Measurements from ENCODE around the gene HOXC10.
A peak's percentile ranks its signal among the peaks of the same experiment; 100 is the strongest.

HOXC10 gene

GRCh38 chr12:54029529-54030441 is 44.8 kb downstream of the HOXC10 start:
- TF ChIP-seq CTCF (IDR thresholded peaks at IDR 0.05; ENCODE audit: low read depth, low read length), result no peak
- DNase-seq (ENCODE audit: low read depth in 2 of 2), result no peak
- H3K4me3 ChIP-seq (replicated peaks in 1 of 2; ENCODE audit: low read depth in 2 of 2, low read length in 2 of 2), result no peak overlapping the region

DNA sequence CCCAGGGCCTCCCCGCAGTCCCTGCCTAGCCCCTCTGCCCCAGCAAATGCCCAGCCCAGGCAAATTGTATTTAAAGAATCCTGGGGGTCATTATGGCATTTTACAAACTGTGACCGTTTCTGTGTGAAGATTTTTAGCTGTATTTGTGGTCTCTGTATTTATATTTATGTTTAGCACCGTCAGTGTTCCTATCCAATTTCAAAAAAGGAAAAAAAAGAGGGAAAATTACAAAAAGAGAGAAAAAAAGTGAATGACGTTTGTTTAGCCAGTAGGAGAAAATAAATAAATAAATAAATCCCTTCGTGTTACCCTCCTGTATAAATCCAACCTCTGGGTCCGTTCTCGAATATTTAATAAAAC is 45.5 kb downstream of the HOXC10 start:
- H3K4me3 ChIP-seq (replicated peaks in 1 of 2; ENCODE audit: low read depth in 2 of 2, low read length in 2 of 2), result no peak overlapping the region
- TF ChIP-seq CTCF (IDR thresholded peaks at IDR 0.05; ENCODE audit: low read depth, low read length), result no peak
- no peak for DNase-seq (ENCODE audit: low read depth in 2 of 2)

- DNase-seq (ENCODE audit: low read depth in 2 of 2), result peak; percentile 17 to 32
- no peak for TF ChIP-seq CTCF (IDR thresholded peaks at IDR 0.05; ENCODE audit: low read depth, low read length)
- no peak overlapping the region for H3K4me3 ChIP-seq (replicated peaks in 1 of 2; ENCODE audit: low read depth in 2 of 2, low read length in 2 of 2)
These were observed 46.0 kb downstream of the HOXC10 start for GRCh38 chr12:54030889-54031471.

GRCh38 chr12:54031480-54031879 is 46.5 kb downstream of the HOXC10 start:
- no peak for DNase-seq (ENCODE audit: low read depth in 2 of 2)
- H3K4me3 ChIP-seq (replicated peaks in 1 of 2; ENCODE audit: low read depth in 2 of 2, low read length in 2 of 2), result no peak overlapping the region
- TF ChIP-seq CTCF (IDR thresholded peaks at IDR 0.05; ENCODE audit: low read depth, low read length), result no peak

DNA sequence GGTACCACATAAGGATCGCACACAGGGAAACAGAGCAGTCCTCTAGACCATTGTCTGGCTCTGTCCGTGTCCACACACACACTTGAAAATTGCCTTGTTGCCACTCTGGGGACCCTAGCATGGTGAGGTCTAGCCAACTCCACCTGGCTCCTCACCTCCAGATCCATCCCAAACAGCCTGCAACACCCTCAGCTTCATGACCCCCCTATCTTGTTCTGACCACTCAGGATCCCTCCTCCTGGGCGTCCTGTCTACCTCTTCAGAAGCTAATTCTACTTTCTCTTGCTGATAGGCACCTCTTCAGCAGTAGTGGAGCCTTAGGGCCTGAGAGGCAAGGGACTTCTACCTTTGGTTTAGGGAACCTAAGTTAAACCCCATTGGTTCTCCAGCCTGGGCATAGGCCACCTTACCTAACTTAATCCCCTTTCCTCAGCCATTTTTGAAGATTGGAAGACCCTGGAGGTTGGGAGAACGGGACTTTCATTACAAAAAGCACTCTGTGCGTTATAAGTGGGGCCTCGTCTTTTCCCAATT is 47.2 kb downstream of the HOXC10 start:
- no peak for DNase-seq (ENCODE audit: low read depth in 2 of 2)
- TF ChIP-seq CTCF (IDR thresholded peaks at IDR 0.05; ENCODE audit: low read depth, low read length), result no peak
- no peak overlapping the region for H3K4me3 ChIP-seq (replicated peaks in 1 of 2; ENCODE audit: low read depth in 2 of 2, low read length in 2 of 2)

DNA sequence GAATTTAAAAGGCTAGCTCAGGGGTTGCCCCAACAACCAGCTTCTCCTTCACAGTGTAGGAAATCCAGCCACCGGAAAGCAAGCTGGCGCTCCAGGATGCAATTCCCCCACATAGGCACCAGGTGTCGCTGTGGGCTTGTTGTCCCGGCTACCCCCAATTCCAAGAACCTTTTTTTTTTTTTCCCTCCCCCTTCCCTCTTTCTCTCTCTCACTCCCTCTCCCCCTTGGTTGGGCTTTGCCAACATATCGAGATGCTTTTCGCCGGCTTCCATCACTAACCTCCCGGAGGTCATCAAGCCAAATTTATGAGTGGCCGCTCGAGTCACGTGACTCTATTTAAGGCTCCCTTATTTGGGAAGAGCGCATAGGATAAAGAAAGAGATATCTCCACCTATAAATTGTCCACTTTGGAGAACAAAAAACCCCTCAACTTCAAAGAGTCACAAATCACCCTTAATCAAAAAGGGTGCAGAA is 47.7 kb downstream of the HOXC10 start, which contains the start of gene HOXC5:
HOXC5 (plus strand) TSS at position 424 of the 474 bp plus-strand sequence. CDS start 73 bp downstream, outside the sequence.
- TF ChIP-seq CTCF (IDR thresholded peaks at IDR 0.05; ENCODE audit: low read depth, low read length), result peak; percentile 91
- peak; percentile 64 to 70 for DNase-seq (ENCODE audit: low read depth in 2 of 2)
- no peak within 1 kb of the TSS for H3K4me3 ChIP-seq (replicated peaks in 1 of 2; ENCODE audit: low read depth in 2 of 2, low read length in 2 of 2)

Measured in cardiac fibroblast (primary cell).